IMR-90 (cell line): Measurements from ENCODE around the gene H6PD. TPM values are rescaled to one million over a fixed set of nuclear protein-coding genes. Genes with fewer than 3 reads are reported as not detected.

Experiments used
- ATAC-seq: fragments of 200-7000 bp; cut with Tn5 transposase; 2 replicates; pipeline ENCODE4 v1.9.1; 2020; ENCODE audit warnings: low read depth, mild to moderate bottlenecking, moderate library complexity
- BruUV-seq: library from RNA; stranded (reverse); fragments of 400-500 nt; replicated peaks from 2 replicates; lab custom pipeline; 2021; lab: Mats Ljungman, UMichigan
- CTCF ChIA-PET: fragments of 300-600 bp; formaldehyde crosslinking; extraction: SDS; loops from one replicate; lab custom pipeline; 2021; ENCODE audit warnings: antibody characterized with exemption; lab: Yijun Ruan, JAX
- POLR2A ChIA-PET: fragments of 300-600 bp; sonication (Branson Sonifier 250); formaldehyde crosslinking; loops from one replicate; lab custom pipeline; 2022; ENCODE audit warnings: antibody characterized with exemption; ENCODE audit not compliant: unreplicated experiment; lab: Charles Lee
- DNase-seq: peaks from one replicate; pipeline ENCODE4 v3.0.0; 2013
- H2AFZ ChIP-seq: replicated peaks from 2 replicates; pipeline ENCODE3; 2013; ENCODE audit warnings: low read length, mild to moderate bottlenecking; ENCODE audit not compliant: poor library complexity
- H2AK5ac ChIP-seq: 2 replicates; pipeline ENCODE4 v1.6.1; 2013; ENCODE audit warnings: low read depth, low read length, inconsistent platforms
- H2AK9ac ChIP-seq: replicated peaks from 2 replicates; pipeline ENCODE3; 2013; ENCODE audit warnings: mild to moderate bottlenecking, low read depth, low read length, moderate library complexity; ENCODE audit not compliant: poor library complexity
- H2BK120ac ChIP-seq: 2 replicates; pipeline ENCODE4 v1.6.1; 2013; ENCODE audit warnings: low read depth, low read length, inconsistent platforms
- H2BK15ac ChIP-seq: 3 replicates; pipeline ENCODE4 v1.6.1; 2013; ENCODE audit warnings: low read depth, low read length, inconsistent platforms
- H2BK20ac ChIP-seq: 2 replicates; pipeline ENCODE4 v1.6.1; 2013; ENCODE audit warnings: low read depth, mild to moderate bottlenecking, inconsistent platforms, low read length, moderate library complexity
- H2BK5ac ChIP-seq: 2 replicates; pipeline ENCODE4 v1.6.1; 2013; ENCODE audit warnings: mild to moderate bottlenecking, low read depth, low read length, inconsistent platforms; ENCODE audit not compliant: poor library complexity, severe bottlenecking
- H3K14ac ChIP-seq: replicated peaks from 2 replicates; pipeline ENCODE4 v1.6.1; 2013; ENCODE audit warnings: low read depth, low read length, inconsistent platforms
- H3K18ac ChIP-seq: 2 replicates; pipeline ENCODE4 v1.6.1; 2013; ENCODE audit warnings: low read depth, low read length, control low read depth
- H3K23ac ChIP-seq: 2 replicates; pipeline ENCODE4 v1.6.1; 2013; ENCODE audit warnings: low read depth, low read length, inconsistent platforms
- H3K27ac ChIP-seq: 2 replicates; pipeline ENCODE4 v1.5.1; 2013; ENCODE audit warnings: mild to moderate bottlenecking, control low read depth, low read length; ENCODE audit not compliant: insufficient read depth
- H3K27me3 ChIP-seq: 2 replicates; pipeline ENCODE4 v1.6.1; 2013; ENCODE audit warnings: low read length; ENCODE audit not compliant: control insufficient read depth, insufficient read depth
- H3K36me3 ChIP-seq: 2 replicates; pipeline ENCODE4 v1.6.1; 2013; ENCODE audit warnings: low read length, mixed read lengths; ENCODE audit not compliant: control insufficient read depth, insufficient read depth
- H3K4ac ChIP-seq: 2 replicates; pipeline ENCODE4 v1.6.1; 2013; ENCODE audit warnings: low read depth, low read length, inconsistent platforms
- H3K4me1 ChIP-seq: 2 replicates; pipeline ENCODE4 v1.6.1; 2013; ENCODE audit warnings: low read length, mixed read lengths; ENCODE audit not compliant: control insufficient read depth, insufficient read depth
- H3K4me2 ChIP-seq: 2 replicates; pipeline ENCODE4 v1.6.1; 2013; ENCODE audit warnings: low read depth, mild to moderate bottlenecking, control low read depth, low read length, moderate library complexity
- H3K4me3 ChIP-seq: 2 replicates; pipeline ENCODE4 v1.5.1; 2013; ENCODE audit warnings: low read depth, mild to moderate bottlenecking, control low read depth, low read length, moderate library complexity; ENCODE audit not compliant: insufficient read depth
- H3K56ac ChIP-seq: 2 replicates; pipeline ENCODE4 v1.6.1; 2013; ENCODE audit warnings: low read length, inconsistent platforms; ENCODE audit not compliant: insufficient read depth; ENCODE audit errors: extremely low read depth
- H3K79me1 ChIP-seq, 2 experiments: 2 replicates each; pipeline ENCODE4 v1.6.1; 2013; ENCODE audit warnings: low read length in 2 of 2, inconsistent platforms in 1 of 2, low read depth in 1 of 2
- H3K9ac ChIP-seq: 2 replicates; pipeline ENCODE4 v1.6.1; 2013; ENCODE audit warnings: low read depth, low read length, control low read depth
- H3K9me1 ChIP-seq: 2 replicates; pipeline ENCODE4 v1.6.1; 2013; ENCODE audit warnings: low read length, inconsistent platforms; ENCODE audit not compliant: insufficient read depth
- H3K9me3 ChIP-seq: 2 replicates; pipeline ENCODE4 v1.6.1; 2013; ENCODE audit warnings: low read length; ENCODE audit not compliant: control insufficient read depth, insufficient read depth
- H4K20me1 ChIP-seq: 2 replicates; pipeline ENCODE4 v1.6.1; 2013; ENCODE audit warnings: low read length, inconsistent platforms; ENCODE audit not compliant: insufficient read depth
- H4K5ac ChIP-seq: 2 replicates; pipeline ENCODE4 v1.6.1; 2013; ENCODE audit warnings: mild to moderate bottlenecking, low read depth, low read length, control low read depth
- H4K8ac ChIP-seq, 2 experiments: 2 replicates each; pipeline ENCODE4 v1.6.1; 2013; ENCODE audit warnings: low read depth in 2 of 2, low read length in 2 of 2, control low read depth in 1 of 2, inconsistent platforms in 1 of 2
- H4K91ac ChIP-seq: 2 replicates; pipeline ENCODE4 v1.6.1; 2013; ENCODE audit warnings: low read depth, low read length, inconsistent platforms; ENCODE audit not compliant: insufficient read depth
- BHLHE40 ChIP-seq: fragments of 150-350 bp; IDR thresholded peaks from 2 replicates; pipeline ENCODE4 v1.6.1; 2016; ENCODE audit warnings: mild to moderate bottlenecking, low read depth, low read length
- CEBPB ChIP-seq: IDR thresholded peaks from 2 replicates; pipeline ENCODE4 v1.6.1; 2012; ENCODE audit warnings: low read depth, low read length, improper control_type of control experiment
- NFE2L2 ChIP-seq: fragments of 150-350 bp; IDR thresholded peaks from 2 replicates; pipeline ENCODE4 v1.6.1; 2016; ENCODE audit warnings: low read depth, mild to moderate bottlenecking, low read length
- WGBS, 2 experiments: methylation state at CpG; one replicate each; pipeline versions ENCODE4 v1.1.5 to v1.1.7; 2013; ENCODE audit warnings: missing lambda C conversion rate in 2 of 2; ENCODE audit not compliant: insufficient read length in 1 of 2; ENCODE audit errors: extremely low coverage in 2 of 2; 5-methylcytosine and 5-hydroxymethylcytosine counted together
- dilution Hi-C: fragments of 300-500 bp; cut with HindIII; formaldehyde crosslinking; loops from one replicate; pipeline ENCODE4 v1.14.3; 2018; ENCODE audit warnings: low sequenced_read_pairs; ENCODE audit not compliant: unreplicated experiment
- in situ Hi-C: fragments of 300-500 bp; cut with MboI; formaldehyde crosslinking; loops from 3 replicates; pipeline ENCODE4 v1.14.3; 2019; ENCODE audit warnings: low sequenced_read_pairs, inconsistent platforms, mixed read lengths
- intact Hi-C: fragments of 100-400 bp; cut with micrococcal nuclease; formaldehyde crosslinking; loops from 2 replicates; pipeline ENCODE4 v1.10.0; 2022
- polyA plus RNA-seq, 3 experiments: library from polyadenylated mRNA; depleted of rRNA; stranded (reverse); fragments of >200 nt; gene quantifications; 2 replicates each; pipeline ENCODE4 v1.2.3, GENCODE V29; 2012; ENCODE audit warnings: low replicate concordance in 1 of 3
- total RNA-seq: library from RNA; depleted of rRNA; stranded (reverse); fragments of >200 nt; gene quantifications from 2 replicates; pipeline ENCODE4 v1.2.3, GENCODE V29; 2012

The H6PD gene
- total and polyA plus RNA-seq, 2 of the 4 experiments (the other 2 are of a cell fraction): 9.3 to 22.1 TPM

DNA sequence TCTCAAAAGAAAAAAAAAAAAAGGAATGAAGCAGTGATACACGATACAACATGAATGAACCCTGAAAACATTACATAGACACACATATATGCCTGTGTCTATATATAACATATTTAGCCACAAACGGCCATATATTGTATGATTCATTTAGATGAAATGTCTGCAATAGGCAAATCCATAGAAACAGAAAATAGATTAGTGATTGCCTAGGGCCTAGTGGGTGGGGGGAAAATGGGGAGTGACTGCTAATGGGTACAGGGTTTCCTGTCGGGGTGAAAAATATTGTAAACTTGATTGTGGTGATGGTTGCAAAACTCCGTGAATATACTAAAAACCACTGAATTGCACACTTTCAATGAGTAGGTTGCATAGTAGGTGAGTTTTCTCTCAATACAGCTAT, 6.0 kb upstream of the H6PD start:
- Histone ChIP-seq H3K27me3 (peaks cover 3% of the 10 kb centered on the region; the same call in 1 of the 2 replicates), H2AK5ac (no peak overlapping the region), H3K9me1 (no peaks in the 10 kb centered on the region; the same call in 1 of the 2 replicates), H3K36me3 (no peaks in the 10 kb centered on the region), H2BK120ac (no peak overlapping the region), H4K8ac (no peak overlapping the region), H4K91ac (no peak overlapping the region), H3K4ac (no peak overlapping the region), H3K18ac (no peak overlapping the region), H3K14ac (no peak overlapping the region), H4K20me1 (no peaks in the 10 kb centered on the region), H3K56ac (no peak overlapping the region), H3K4me2 (no peak overlapping the region), H2BK20ac (no peak overlapping the region), H2BK5ac (no peak overlapping the region), H2AK9ac (no peak overlapping the region), H3K4me3 (no peak overlapping the region), H3K9ac (no peak overlapping the region), H3K27ac (no peak overlapping the region), H3K23ac (no peak overlapping the region), H2BK15ac (no peak overlapping the region), H2AFZ (no peak overlapping the region), H3K79me1 (no peaks in the 10 kb centered on the region), H3K9me3 (no peaks in the 10 kb centered on the region), H4K5ac (no peak overlapping the region), H3K4me1 (peaks cover 6% of the 10 kb centered on the region)
- DNase-seq (peak; percentile 62), ATAC-seq (no peak)
- ChIA-PET POLR2A (interaction anchor here (0.6 kb wide), 1 partner anchor 583 kb away, joined by 3 read pairs; no protein-coding TSS in a partner anchor), CTCF (no interaction called here)
- BruUV-seq: no TSS peak
- dilution Hi-C loops: no loop called here
- intact Hi-C loops: no loop called here
- in situ Hi-C loops: no loop called here
- TF ChIP-seq CEBPB (0 out of 2 replicates have a peak, but pooled peaks have one; percentile 2), BHLHE40 (no peak), NFE2L2 (no peak)
- whole genome bisulfite sequencing, 2 experiments: no CpG with 5 or more reads among the region's 4 CpGs
